Measurements from ENCODE around the gene CDH10. TPM values are rescaled to one million over a fixed set of nuclear protein-coding genes. Genes with fewer than 3 reads are reported as not detected.

The CDH10 gene
- total RNA-seq, 1 experiment from 2014 or later: 0.22 TPM

DNA sequence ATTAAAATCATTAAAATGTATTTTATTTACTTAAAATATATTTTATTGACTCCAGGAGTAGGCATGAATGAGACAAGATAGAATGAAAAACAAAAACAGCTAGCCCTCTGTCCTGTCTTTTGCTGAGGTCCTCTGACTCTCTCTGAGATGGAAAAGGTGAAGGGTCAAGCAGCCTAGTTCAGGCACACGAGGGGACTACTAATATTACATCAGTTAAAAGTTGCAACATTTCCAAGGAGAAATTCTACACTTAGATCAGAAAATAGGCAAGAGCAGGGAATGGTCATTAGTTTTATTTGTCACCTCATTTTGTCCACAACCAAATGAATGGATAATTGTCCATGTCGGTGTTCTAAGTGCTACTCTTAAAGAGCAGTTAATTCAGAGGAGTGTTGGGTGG lies 148.5 kb downstream of the CDH10 start (continued):
- TF ChIP-seq, protein P1, sequence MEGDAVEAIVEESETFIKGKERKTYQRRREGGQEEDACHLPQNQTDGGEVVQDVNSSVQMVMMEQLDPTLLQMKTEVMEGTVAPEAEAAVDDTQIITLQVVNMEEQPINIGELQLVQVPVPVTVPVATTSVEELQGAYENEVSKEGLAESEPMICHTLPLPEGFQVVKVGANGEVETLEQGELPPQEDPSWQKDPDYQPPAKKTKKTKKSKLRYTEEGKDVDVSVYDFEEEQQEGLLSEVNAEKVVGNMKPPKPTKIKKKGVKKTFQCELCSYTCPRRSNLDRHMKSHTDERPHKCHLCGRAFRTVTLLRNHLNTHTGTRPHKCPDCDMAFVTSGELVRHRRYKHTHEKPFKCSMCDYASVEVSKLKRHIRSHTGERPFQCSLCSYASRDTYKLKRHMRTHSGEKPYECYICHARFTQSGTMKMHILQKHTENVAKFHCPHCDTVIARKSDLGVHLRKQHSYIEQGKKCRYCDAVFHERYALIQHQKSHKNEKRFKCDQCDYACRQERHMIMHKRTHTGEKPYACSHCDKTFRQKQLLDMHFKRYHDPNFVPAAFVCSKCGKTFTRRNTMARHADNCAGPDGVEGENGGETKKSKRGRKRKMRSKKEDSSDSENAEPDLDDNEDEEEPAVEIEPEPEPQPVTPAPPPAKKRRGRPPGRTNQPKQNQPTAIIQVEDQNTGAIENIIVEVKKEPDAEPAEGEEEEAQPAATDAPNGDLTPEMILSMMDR (IDR thresholded peaks at IDR 0.05): no peak
- TF ChIP-seq CREM (CRISPR knock-in tag; IDR thresholded peaks at IDR 0.05) (no peak), RELA (CRISPR knock-in tag; IDR thresholded peaks at IDR 0.05; ENCODE audit: borderline replicate concordance) (no peak)

DNA sequence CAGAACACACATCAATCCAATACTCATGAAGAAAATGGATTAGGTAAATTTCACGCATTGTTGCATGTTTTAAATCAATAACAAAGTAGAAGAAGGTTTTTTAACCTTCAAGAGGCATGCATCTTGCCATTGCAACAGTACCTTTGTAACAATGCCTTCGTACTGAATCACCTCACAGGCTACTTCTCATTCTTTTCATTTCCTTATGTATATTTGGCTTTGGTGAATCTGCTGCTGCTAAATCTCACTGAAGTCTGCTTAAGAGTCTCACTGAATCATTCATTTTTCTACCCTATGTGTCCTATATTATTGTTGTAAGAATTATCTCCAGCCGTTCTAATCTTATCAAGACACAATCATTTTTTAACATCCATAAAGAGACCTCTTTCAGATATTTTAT lies 152.5 kb downstream of the CDH10 start:
- Mint-ChIP-seq H3K27ac (no peak overlapping the region), H3K36me3 (no peaks in the 10 kb centered on the region), H3K9me3 (0 out of 2 replicates have a peak, but pooled peaks cover 3% of the 10 kb centered on the region), H3K4me3 (no peak overlapping the region), H3K4me1 (peaks cover 5% of the 10 kb centered on the region), H3K27me3 (ENCODE audit: low read depth) (no peaks in the 10 kb centered on the region)
- ATAC-seq (no peak), DNase-seq (ENCODE audit: low spot score) (no peak)
- ChIA-PET POLR2A (no interaction called here), CTCF (no interaction called here)
- TF ChIP-seq IRF2 (CRISPR knock-in tag; IDR thresholded peaks at IDR 0.05; ENCODE audit: borderline replicate concordance, low read depth) (no peak), CREB1 (CRISPR knock-in tag; IDR thresholded peaks at IDR 0.05) (no peak), TP53 (CRISPR knock-in tag; IDR thresholded peaks at IDR 0.05) (no peak), TEAD4 (CRISPR knock-in tag; IDR thresholded peaks at IDR 0.05) (no peak), TEAD1 (CRISPR knock-in tag; IDR thresholded peaks at IDR 0.05) (no peak)
- TF ChIP-seq, protein P2, sequence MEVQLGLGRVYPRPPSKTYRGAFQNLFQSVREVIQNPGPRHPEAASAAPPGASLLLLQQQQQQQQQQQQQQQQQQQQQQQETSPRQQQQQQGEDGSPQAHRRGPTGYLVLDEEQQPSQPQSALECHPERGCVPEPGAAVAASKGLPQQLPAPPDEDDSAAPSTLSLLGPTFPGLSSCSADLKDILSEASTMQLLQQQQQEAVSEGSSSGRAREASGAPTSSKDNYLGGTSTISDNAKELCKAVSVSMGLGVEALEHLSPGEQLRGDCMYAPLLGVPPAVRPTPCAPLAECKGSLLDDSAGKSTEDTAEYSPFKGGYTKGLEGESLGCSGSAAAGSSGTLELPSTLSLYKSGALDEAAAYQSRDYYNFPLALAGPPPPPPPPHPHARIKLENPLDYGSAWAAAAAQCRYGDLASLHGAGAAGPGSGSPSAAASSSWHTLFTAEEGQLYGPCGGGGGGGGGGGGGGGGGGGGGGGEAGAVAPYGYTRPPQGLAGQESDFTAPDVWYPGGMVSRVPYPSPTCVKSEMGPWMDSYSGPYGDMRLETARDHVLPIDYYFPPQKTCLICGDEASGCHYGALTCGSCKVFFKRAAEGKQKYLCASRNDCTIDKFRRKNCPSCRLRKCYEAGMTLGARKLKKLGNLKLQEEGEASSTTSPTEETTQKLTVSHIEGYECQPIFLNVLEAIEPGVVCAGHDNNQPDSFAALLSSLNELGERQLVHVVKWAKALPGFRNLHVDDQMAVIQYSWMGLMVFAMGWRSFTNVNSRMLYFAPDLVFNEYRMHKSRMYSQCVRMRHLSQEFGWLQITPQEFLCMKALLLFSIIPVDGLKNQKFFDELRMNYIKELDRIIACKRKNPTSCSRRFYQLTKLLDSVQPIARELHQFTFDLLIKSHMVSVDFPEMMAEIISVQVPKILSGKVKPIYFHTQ (CRISPR knock-in tag; IDR thresholded peaks at IDR 0.05): no peak
- TF ChIP-seq, protein P3, sequence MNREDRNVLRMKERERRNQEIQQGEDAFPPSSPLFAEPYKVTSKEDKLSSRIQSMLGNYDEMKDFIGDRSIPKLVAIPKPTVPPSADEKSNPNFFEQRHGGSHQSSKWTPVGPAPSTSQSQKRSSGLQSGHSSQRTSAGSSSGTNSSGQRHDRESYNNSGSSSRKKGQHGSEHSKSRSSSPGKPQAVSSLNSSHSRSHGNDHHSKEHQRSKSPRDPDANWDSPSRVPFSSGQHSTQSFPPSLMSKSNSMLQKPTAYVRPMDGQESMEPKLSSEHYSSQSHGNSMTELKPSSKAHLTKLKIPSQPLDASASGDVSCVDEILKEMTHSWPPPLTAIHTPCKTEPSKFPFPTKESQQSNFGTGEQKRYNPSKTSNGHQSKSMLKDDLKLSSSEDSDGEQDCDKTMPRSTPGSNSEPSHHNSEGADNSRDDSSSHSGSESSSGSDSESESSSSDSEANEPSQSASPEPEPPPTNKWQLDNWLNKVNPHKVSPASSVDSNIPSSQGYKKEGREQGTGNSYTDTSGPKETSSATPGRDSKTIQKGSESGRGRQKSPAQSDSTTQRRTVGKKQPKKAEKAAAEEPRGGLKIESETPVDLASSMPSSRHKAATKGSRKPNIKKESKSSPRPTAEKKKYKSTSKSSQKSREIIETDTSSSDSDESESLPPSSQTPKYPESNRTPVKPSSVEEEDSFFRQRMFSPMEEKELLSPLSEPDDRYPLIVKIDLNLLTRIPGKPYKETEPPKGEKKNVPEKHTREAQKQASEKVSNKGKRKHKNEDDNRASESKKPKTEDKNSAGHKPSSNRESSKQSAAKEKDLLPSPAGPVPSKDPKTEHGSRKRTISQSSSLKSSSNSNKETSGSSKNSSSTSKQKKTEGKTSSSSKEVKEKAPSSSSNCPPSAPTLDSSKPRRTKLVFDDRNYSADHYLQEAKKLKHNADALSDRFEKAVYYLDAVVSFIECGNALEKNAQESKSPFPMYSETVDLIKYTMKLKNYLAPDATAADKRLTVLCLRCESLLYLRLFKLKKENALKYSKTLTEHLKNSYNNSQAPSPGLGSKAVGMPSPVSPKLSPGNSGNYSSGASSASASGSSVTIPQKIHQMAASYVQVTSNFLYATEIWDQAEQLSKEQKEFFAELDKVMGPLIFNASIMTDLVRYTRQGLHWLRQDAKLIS (CRISPR knock-in tag; IDR thresholded peaks at IDR 0.05; ENCODE audit: borderline replicate concordance): no peak

DNA sequence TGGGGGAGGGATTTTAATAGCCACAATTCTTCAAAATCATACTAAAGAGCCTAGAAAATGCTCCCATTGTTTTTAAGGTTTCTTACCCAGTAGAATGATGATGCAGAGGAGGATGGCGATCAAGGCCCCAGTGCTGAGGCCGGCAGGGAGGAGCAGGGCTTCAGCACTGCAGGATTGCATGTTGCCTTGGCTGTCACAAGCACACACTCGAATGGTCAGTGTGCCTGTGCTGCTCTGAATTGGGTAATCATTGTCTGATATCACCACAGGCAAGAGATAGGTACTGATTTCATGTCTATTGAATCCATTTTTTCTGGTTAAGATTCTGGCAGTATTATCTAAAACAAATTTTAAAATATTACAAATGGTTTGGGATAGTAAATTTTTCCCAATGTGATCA lies 153.3 kb downstream of the CDH10 start:
- POLR2A ChIA-PET: no interaction called here
- DNase-seq (ENCODE audit: low spot score) (no peak), ATAC-seq (no peak)
- Mint-ChIP-seq H3K36me3 (no peaks in the 10 kb centered on the region), H3K9me3 (0 out of 2 replicates have a peak, but pooled peaks cover 3% of the 10 kb centered on the region), H3K4me3 (no peak overlapping the region), H3K27me3 (ENCODE audit: low read depth) (no peaks in the 10 kb centered on the region), H3K4me1 (no peaks in the 10 kb centered on the region), H3K27ac (no peak overlapping the region)
- CTCF ChIA-PET: no interaction called here
- TF ChIP-seq, protein P4, sequence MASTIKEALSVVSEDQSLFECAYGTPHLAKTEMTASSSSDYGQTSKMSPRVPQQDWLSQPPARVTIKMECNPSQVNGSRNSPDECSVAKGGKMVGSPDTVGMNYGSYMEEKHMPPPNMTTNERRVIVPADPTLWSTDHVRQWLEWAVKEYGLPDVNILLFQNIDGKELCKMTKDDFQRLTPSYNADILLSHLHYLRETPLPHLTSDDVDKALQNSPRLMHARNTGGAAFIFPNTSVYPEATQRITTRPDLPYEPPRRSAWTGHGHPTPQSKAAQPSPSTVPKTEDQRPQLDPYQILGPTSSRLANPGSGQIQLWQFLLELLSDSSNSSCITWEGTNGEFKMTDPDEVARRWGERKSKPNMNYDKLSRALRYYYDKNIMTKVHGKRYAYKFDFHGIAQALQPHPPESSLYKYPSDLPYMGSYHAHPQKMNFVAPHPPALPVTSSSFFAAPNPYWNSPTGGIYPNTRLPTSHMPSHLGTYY (CRISPR knock-in tag; IDR thresholded peaks at IDR 0.05): no peak
- TF ChIP-seq IRF2 (CRISPR knock-in tag; IDR thresholded peaks at IDR 0.05; ENCODE audit: borderline replicate concordance, low read depth) (no peak), OVOL2 (CRISPR knock-in tag; IDR thresholded peaks at IDR 0.05; ENCODE audit: borderline replicate concordance) (no peak), NR3C1 (CRISPR knock-in tag; conservative IDR thresholded peaks at IDR 0.05; ENCODE audit: low read depth) (no peak), GABPB1 (CRISPR knock-in tag; IDR thresholded peaks at IDR 0.05) (no peak), SOX15 (CRISPR knock-in tag; IDR thresholded peaks at IDR 0.05) (no peak), TEAD1 (CRISPR knock-in tag; IDR thresholded peaks at IDR 0.05) (no peak), SMAD4 (CRISPR knock-in tag; IDR thresholded peaks at IDR 0.05) (no peak), ZNF396 (CRISPR knock-in tag; IDR thresholded peaks at IDR 0.05; ENCODE audit: borderline replicate concordance) (no peak)
- TF ChIP-seq, protein P5, sequence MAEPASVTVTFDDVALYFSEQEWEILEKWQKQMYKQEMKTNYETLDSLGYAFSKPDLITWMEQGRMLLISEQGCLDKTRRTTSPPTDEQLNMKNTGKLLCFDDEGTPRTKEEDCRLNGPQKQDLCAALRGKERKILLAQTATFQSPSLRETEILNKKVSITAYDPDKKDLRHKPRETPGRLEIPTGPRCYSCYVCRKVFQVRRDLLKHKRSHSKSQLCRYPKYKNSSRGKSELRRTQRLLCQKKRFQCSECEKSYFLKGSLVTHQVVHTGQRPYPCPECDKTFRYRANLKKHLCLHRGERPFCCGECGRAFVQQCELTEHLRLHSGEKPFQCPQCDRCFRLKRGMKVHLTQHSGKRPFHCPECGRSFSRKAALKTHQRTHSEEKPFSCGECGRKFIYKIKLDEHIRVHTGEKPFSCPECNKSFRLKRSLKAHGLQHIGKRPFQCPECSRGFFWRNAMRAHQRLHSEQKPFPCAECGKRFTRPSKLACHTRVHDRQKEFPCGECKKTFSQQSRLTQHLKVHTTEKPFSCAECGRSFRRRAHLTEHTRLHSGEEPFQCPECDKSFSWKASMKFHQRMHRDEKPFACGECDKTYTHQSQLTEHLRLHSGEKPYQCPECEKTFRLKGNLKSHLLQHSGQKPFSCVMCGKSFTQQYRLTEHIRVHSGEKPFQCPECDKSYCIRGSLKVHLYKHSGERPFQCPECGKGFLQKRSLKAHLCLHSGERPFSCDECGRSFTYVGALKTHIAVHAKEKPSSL (CRISPR knock-in tag; conservative IDR thresholded peaks at IDR 0.05): no peak
- TF ChIP-seq, protein P6, sequence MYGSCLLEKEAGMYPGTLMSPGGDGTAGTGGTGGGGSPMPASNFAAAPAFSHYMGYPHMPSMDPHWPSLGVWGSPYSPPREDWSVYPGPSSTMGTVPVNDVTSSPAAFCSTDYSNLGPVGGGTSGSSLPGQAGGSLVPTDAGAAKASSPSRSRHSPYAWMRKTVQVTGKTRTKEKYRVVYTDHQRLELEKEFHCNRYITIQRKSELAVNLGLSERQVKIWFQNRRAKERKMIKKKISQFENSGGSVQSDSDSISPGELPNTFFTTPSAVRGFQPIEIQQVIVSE (CRISPR knock-in tag; IDR thresholded peaks at IDR 0.05; ENCODE audit: borderline replicate concordance): no peak
